H1 (cell line): Measurements from ENCODE around the gene CENPM. TPM values are rescaled to one million over a fixed set of nuclear protein-coding genes. Genes with fewer than 3 reads are reported as not detected.

Experiments
- CTCF ChIA-PET: fragments of 300-600 bp; sonication (Branson Sonifier 250); formaldehyde crosslinking; loops from one replicate; lab custom pipeline; 2021; ENCODE audit not compliant: partially characterized antibody; lab: Charles Lee
- POLR2A ChIA-PET: fragments of 300-600 bp; sonication (Branson Sonifier 250); formaldehyde crosslinking; loops from one replicate; lab custom pipeline; 2021; ENCODE audit warnings: inconsistent platforms; ENCODE audit not compliant: partially characterized antibody; lab: Charles Lee
- DNase-seq, 2 experiments: peaks; one replicate each; pipeline versions ENCODE4 v3.0.0 to v3.0.0-alpha.2; 2010 to 2022; ENCODE audit warnings: low spot score in 2 of 2, low read depth in 1 of 2, mixed read lengths in 1 of 2
- FAIRE-seq: peaks from 2 replicates; lab custom pipeline; 2011; peaks lifted over from hg19 to GRCh38; lab: Jason Lieb, UNC
- H2AFZ ChIP-seq: 2 replicates; pipeline ENCODE4 v1.8.1; 2012; ENCODE audit warnings: low read length, inconsistent platforms
- H2AK5ac ChIP-seq: 2 replicates; pipeline ENCODE4 v1.6.1; 2013; ENCODE audit warnings: low read depth, low read length
- H2BK120ac ChIP-seq: replicated peaks from 2 replicates; pipeline ENCODE3; 2013; ENCODE audit warnings: low read depth, low read length, inconsistent platforms
- H2BK12ac ChIP-seq: 2 replicates; pipeline ENCODE4 v1.6.1; 2013; ENCODE audit warnings: low read depth, low read length
- H2BK15ac ChIP-seq: 2 replicates; pipeline ENCODE4 v1.6.1; 2013; ENCODE audit warnings: low read length
- H2BK20ac ChIP-seq: 2 replicates; pipeline ENCODE4 v1.6.1; 2013; ENCODE audit warnings: low read length
- H2BK5ac ChIP-seq: 2 replicates; pipeline ENCODE4 v1.6.1; 2013; ENCODE audit warnings: low read depth, low read length
- H3K14ac ChIP-seq: 2 replicates; pipeline ENCODE4 v1.6.1; 2013; ENCODE audit warnings: inconsistent platforms; ENCODE audit not compliant: insufficient read length
- H3K18ac ChIP-seq: 2 replicates; pipeline ENCODE4 v1.6.1; 2013; ENCODE audit warnings: low read length; ENCODE audit errors: extremely low read depth
- H3K23ac ChIP-seq: 2 replicates; pipeline ENCODE4 v1.6.1; 2013; ENCODE audit warnings: inconsistent platforms; ENCODE audit not compliant: insufficient read length
- H3K23me2 ChIP-seq: 2 replicates; pipeline ENCODE4 v1.6.1; 2013; ENCODE audit warnings: low read depth, low read length
- H3K27ac ChIP-seq: 2 replicates; pipeline ENCODE4 v1.6.1; 2011; ENCODE audit warnings: low read depth, low read length, inconsistent platforms
- H3K27me3 ChIP-seq, 4 experiments: replicated peaks in 1 of 4; 1 replicate in 1 of 4; 2 replicates in 3 of 4; pipeline versions ENCODE4 v1.6.1 to v1.8.1; 2011 to 2013; ENCODE audit warnings: low read length in 3 of 4, mild to moderate bottlenecking in 3 of 4, inconsistent platforms in 2 of 4, mixed read lengths in 2 of 4, moderate library complexity in 1 of 4; ENCODE audit not compliant: control insufficient read depth in 3 of 4, insufficient read depth in 3 of 4; ENCODE audit errors: extremely low read depth in 1 of 4
- H3K36me3 ChIP-seq, 4 experiments: 2 replicates each; pipeline versions ENCODE4 v1.6.1 to v1.8.1; 2011 to 2013; ENCODE audit warnings: mild to moderate bottlenecking in 4 of 4, low read length in 3 of 4, moderate library complexity in 2 of 4, control low read depth in 1 of 4, inconsistent platforms in 1 of 4; ENCODE audit not compliant: insufficient read depth in 4 of 4, control insufficient read depth in 2 of 4
- H3K4ac ChIP-seq: replicated peaks from 2 replicates; pipeline ENCODE3; 2013; ENCODE audit warnings: low read length, low read depth, mixed read lengths, inconsistent platforms; ENCODE audit not compliant: insufficient read length
- H3K4me1 ChIP-seq, 4 experiments: replicated peaks in 1 of 4; 1 replicate in 1 of 4; 2 replicates in 3 of 4; pipeline versions ENCODE4 v1.6.1 to v1.8.1; 2011 to 2013; ENCODE audit warnings: low read length in 3 of 4, inconsistent platforms in 2 of 4, mixed read lengths in 1 of 4; ENCODE audit not compliant: insufficient read depth in 4 of 4, control insufficient read depth in 3 of 4
- H3K4me2 ChIP-seq, 2 experiments: 2 replicates each; pipeline versions ENCODE4 v1.6.1 to v1.8.1; 2011 to 2013; ENCODE audit warnings: low read depth in 2 of 2, low read length in 2 of 2, control low read depth in 1 of 2, inconsistent platforms in 1 of 2, mild to moderate bottlenecking in 1 of 2; ENCODE audit not compliant: insufficient read depth in 1 of 2
- H3K4me3 ChIP-seq, 4 experiments: fragments of 200-600, 300-600 bp in 1 of 4; sonication (generic), shearing (Covaris generic), sonication (Bioruptor Twin) in 1 of 4; 2 replicates each; pipeline versions ENCODE4 v1.5.1 to v1.8.1; 2011 to 2016; ENCODE audit warnings: low read length in 4 of 4, low read depth in 3 of 4, control low read depth in 2 of 4, inconsistent platforms in 2 of 4, mild to moderate bottlenecking in 2 of 4, mixed read lengths in 1 of 4, moderate library complexity in 1 of 4; ENCODE audit not compliant: insufficient read depth in 2 of 4; ENCODE audit errors: extremely low read depth in 1 of 4
- H3K56ac ChIP-seq: replicated peaks from 2 replicates; pipeline ENCODE3; 2013; ENCODE audit warnings: low read depth, mild to moderate bottlenecking, mixed read lengths, low read length, inconsistent platforms; ENCODE audit not compliant: insufficient read length
- H3K79me1 ChIP-seq: 2 replicates; pipeline ENCODE4 v1.6.1; 2013; ENCODE audit warnings: low read depth, low read length, control low read depth
- H3K79me2 ChIP-seq, 2 experiments: 2 replicates each; pipeline versions ENCODE4 v1.6.1 to v1.8.1; 2012 to 2013; ENCODE audit warnings: low read length in 2 of 2, mild to moderate bottlenecking in 2 of 2, inconsistent platforms in 1 of 2; ENCODE audit not compliant: insufficient read depth in 2 of 2, control insufficient read depth in 1 of 2
- H3K9ac ChIP-seq, 4 experiments: replicated peaks in 1 of 4; 1 replicate in 1 of 4; 2 replicates in 3 of 4; pipeline versions ENCODE4 v1.6.1 to v1.8.1; 2011 to 2013; ENCODE audit warnings: low read depth in 3 of 4, low read length in 3 of 4, control low read depth in 2 of 4, mild to moderate bottlenecking in 2 of 4, moderate library complexity in 2 of 4, inconsistent platforms in 1 of 4; ENCODE audit errors: extremely low read depth in 1 of 4
- H3K9me3 ChIP-seq, 2 experiments: 2 replicates each; pipeline versions ENCODE4 v1.6.1 to v1.8.1; 2012 to 2013; ENCODE audit warnings: mild to moderate bottlenecking in 2 of 2, moderate library complexity in 2 of 2, control low read depth in 1 of 2, inconsistent platforms in 1 of 2, low read depth in 1 of 2, low read length in 1 of 2, mixed read lengths in 1 of 2; ENCODE audit not compliant: insufficient read depth in 2 of 2
- H4K20me1 ChIP-seq, 2 experiments: replicated peaks in 1 of 2; 2 replicates each; pipeline versions ENCODE3 to v1.8.1; 2011 to 2013; ENCODE audit warnings: inconsistent platforms in 2 of 2, low read length in 2 of 2, mild to moderate bottlenecking in 1 of 2; ENCODE audit not compliant: insufficient read depth in 2 of 2, control insufficient read depth in 1 of 2
- H4K5ac ChIP-seq: 2 replicates; pipeline ENCODE4 v1.6.1; 2013; ENCODE audit warnings: low read length, low read depth, mixed read lengths, inconsistent platforms; ENCODE audit not compliant: insufficient read length
- H4K8ac ChIP-seq: 2 replicates; pipeline ENCODE4 v1.8.0; 2013; ENCODE audit warnings: mild to moderate bottlenecking, moderate library complexity, low read length, inconsistent platforms; ENCODE audit not compliant: insufficient read depth; ENCODE audit errors: extremely low read depth
- H4K91ac ChIP-seq: replicated peaks from 2 replicates; pipeline ENCODE3; 2013; ENCODE audit warnings: low read length, mixed read lengths, inconsistent platforms; ENCODE audit not compliant: insufficient read length
- CHD1 ChIP-seq: IDR thresholded peaks from 2 replicates; pipeline ENCODE4 v1.6.1; 2012; ENCODE audit warnings: low read depth, low read length, improper control_type of control experiment
- EZH2 ChIP-seq: fragments of 200-600 bp; sonication (generic); IDR thresholded peaks from 2 replicates; pipeline ENCODE4 v1.7.1; 2012; ENCODE audit warnings: low read depth, mild to moderate bottlenecking, moderate library complexity, low read length, inconsistent platforms; ENCODE audit not compliant: severe bottlenecking
- HDAC2 ChIP-seq, 2 experiments: fragments of 300-600 bp in 1 of 2; sonication (generic) in 1 of 2; IDR thresholded peaks; 2 replicates each; pipeline ENCODE4 v1.6.1; 2011 to 2012; ENCODE audit warnings: low read depth in 2 of 2, low read length in 2 of 2, mild to moderate bottlenecking in 2 of 2, moderate library complexity in 2 of 2, borderline replicate concordance in 1 of 2, inconsistent platforms in 1 of 2
- JUN ChIP-seq: IDR thresholded peaks from 2 replicates; pipeline ENCODE4 v1.6.1; 2011; ENCODE audit warnings: low read depth, mild to moderate bottlenecking, improper control_type of control experiment, low read length
- KDM4A ChIP-seq: IDR thresholded peaks from one replicate; pipeline ENCODE4 v1.7.1; 2012; ENCODE audit warnings: low read depth, mild to moderate bottlenecking, moderate library complexity, low read length, inconsistent platforms; ENCODE audit not compliant: severe bottlenecking
- RBBP5 ChIP-seq: IDR thresholded peaks from 2 replicates; pipeline ENCODE4 v1.7.1; 2012; ENCODE audit warnings: low read depth, mild to moderate bottlenecking, inconsistent platforms, low read length, moderate library complexity, borderline replicate concordance
- whole genome bisulfite sequencing, 2 experiments: shearing (Covaris generic) in 1 of 2; methylation state at CpG; one replicate each; pipeline versions ENCODE4 v1.1.6 to v1.1.7; 2013 to 2015; ENCODE audit warnings: low lambda C conversion rate in 2 of 2, mixed read lengths in 2 of 2, inconsistent platforms in 1 of 2, low coverage in 1 of 2, missing lambda C conversion rate in 1 of 2; ENCODE audit not compliant: insufficient replicate concordance in 2 of 2, insufficient coverage in 1 of 2, insufficient read length in 1 of 2; ENCODE audit errors: extremely low coverage in 1 of 2, missing lambda C conversion rate in 1 of 2; 5-methylcytosine and 5-hydroxymethylcytosine counted together
- polyA plus RNA-seq, 7 experiments: library from polyadenylated mRNA; depleted of rRNA in 3 of 7; stranded (reverse) in 5 of 7; unstranded in 2 of 7; fragments of >200 nt in 5 of 7; fragments of 200-250 nt in 2 of 7; gene quantifications; 1 replicate in 5 of 7; 2 replicates in 1 of 7; 4 replicates in 1 of 7; pipeline versions ENCODE4 v1.2.1 to v1.2.3, GENCODE V29; 2011 to 2013; ENCODE audit warnings: missing spikeins in 2 of 7, mixed read lengths in 2 of 7
- total RNA-seq: library from RNA; stranded (reverse); fragmentation: NEBNext Ultra II Directional; extraction: Animal tissue kit (Norgen Biotek cat#: 25700); gene quantifications from 2 replicates; pipeline ENCODE4 v1.2.1, GENCODE V29; 2021

The CENPM gene
- total and polyA plus RNA-seq, 2 of the 8 experiments (the other 6 are each of a cell fraction or from before 2014, with no cell fraction given) = 32.0 to 80.4 TPM

GRCh38 chr22:41932353-41932752, 14.6 kb downstream of the CENPM start:
- no peak overlapping the region for H2BK5ac ChIP-seq
- no peak for FAIRE-seq
- no peak for TF ChIP-seq EZH2
- no peak for TF ChIP-seq JUN
- TF ChIP-seq HDAC2 (IDR thresholded peaks at IDR 0.05; ENCODE audit: borderline replicate concordance in 1 of 2, low read depth in 2 of 2, low read length in 2 of 2) = no peak
- no peak for TF ChIP-seq CHD1
- TF ChIP-seq RBBP5 = no peak
- no peak for TF ChIP-seq KDM4A

More at GRCh38 chr22:41932353-41932752, 14.6 kb downstream of the CENPM start:
- Histone ChIP-seq H3K9ac (no peak overlapping the region; a peak in 2 of 7 replicates), H3K23me2 (no peaks in the 10 kb centered on the region), H4K20me1 (peaks cover 11 to 13% of the 10 kb centered on the region in 2 experiments), H3K9me3 (no peaks in the 10 kb centered on the region), H2BK12ac (no peak overlapping the region), H2BK15ac (no peak overlapping the region), H3K27me3 (peaks cover 0 to 15% (median 8%) of the 10 kb centered on the region in 4 experiments; a peak in 4 of 7 replicates), H3K4me2 (no peak overlapping the region), H3K4me1 (peaks cover 0 to 16% (median 7%) of the 10 kb centered on the region in 4 experiments; a peak in 6 of 7 replicates), H3K79me1 (no peaks in the 10 kb centered on the region), H3K18ac (no peak overlapping the region), H2BK20ac (no peak overlapping the region), H3K23ac (no peak overlapping the region), H2AFZ (no peak overlapping the region), H3K36me3 (peaks cover 0 to 2% (median 0%) of the 10 kb centered on the region in 4 experiments; a peak in 3 of 8 replicates), H4K8ac (no peak overlapping the region), H2BK120ac (no peak overlapping the region), H3K4ac (no peak overlapping the region), H2AK5ac (no peak overlapping the region), H4K91ac (no peak overlapping the region), H3K79me2 (no peaks in the 10 kb centered on the region), H3K4me3 (no peak overlapping the region), H4K5ac (no peak overlapping the region), H3K27ac (no peak overlapping the region), H3K14ac (no peak overlapping the region), H3K56ac (no peak overlapping the region)
- CTCF ChIA-PET = interaction anchor here (0.9 to 1.4 kb wide), 2 partner anchors 9 to 12 kb away, joined by 3 to 4 read pairs; no protein-coding TSS in a partner anchor
- DNase-seq = no peak
- 94% methylated on average over 11 of the region's 12 CpGs; no CpG with 5 or more reads in 1 of the 2 experiments for WGBS, 2 experiments
- POLR2A ChIA-PET = interaction anchor here (0.6 to 3.6 kb wide), 4 partner anchors 12 to 195 kb away, joined by 3 to 15 read pairs (median 8); partner anchors contain the start of gene CENPM
